NCI-H774 (cell line): ENCODE measurements around the gene GABRB2.

Source experiments
- DNase-seq: peaks from one replicate; lab custom pipeline; 2025; lab: John Stamatoyannopoulos, UW

GABRB2 gene

GRCh38 chr5:161471211-161471950 lies 75.1 kb downstream of the GABRB2 start:
- no peak for DNase-seq

DNA sequence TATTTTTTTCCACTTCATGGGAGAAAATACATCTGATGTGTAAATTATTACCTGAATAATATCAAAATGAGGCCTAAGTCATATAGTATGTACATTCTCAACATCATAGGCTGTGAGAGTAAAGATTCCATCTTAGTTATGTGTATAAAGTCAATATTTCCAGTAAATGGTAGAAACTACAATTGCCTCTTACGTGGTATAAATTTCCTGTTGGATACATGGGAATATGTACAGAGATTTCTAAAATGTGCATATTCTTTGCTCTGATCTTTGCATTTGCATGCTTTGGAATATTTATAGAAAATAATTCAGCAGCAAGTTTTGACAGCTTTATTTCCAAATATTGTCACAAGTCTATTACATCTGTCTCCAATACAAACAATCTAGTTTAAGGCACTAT lies 78.8 kb downstream of the GABRB2 start:
- no peak for DNase-seq

- no peak for DNase-seq
Measured at GRCh38 chr5:161460741-161461140, 85.8 kb downstream of the GABRB2 start.

GRCh38 chr5:161446655-161447054 lies 99.9 kb downstream of the GABRB2 start:
- DNase-seq = no peak

DNA sequence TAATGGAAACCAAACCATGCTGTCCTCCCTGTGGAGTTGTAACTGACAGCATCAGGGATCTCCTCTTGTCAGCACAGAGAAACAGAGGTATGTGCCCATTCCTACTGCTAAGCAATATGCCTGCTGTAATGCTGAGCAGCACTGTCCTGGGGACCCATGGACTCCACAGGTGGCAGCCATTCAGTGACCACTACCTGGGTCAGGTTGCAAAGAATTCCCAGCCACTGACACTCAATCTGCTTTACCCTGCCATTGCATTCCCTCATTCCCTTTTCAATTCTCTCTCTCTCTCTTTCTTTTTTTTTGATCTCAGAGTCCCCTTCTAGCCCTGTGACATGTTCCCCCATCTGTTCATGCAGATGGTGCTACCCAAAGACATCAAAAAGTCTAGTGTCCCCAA lies 104.1 kb downstream of the GABRB2 start:
- DNase-seq = no peak

DNA sequence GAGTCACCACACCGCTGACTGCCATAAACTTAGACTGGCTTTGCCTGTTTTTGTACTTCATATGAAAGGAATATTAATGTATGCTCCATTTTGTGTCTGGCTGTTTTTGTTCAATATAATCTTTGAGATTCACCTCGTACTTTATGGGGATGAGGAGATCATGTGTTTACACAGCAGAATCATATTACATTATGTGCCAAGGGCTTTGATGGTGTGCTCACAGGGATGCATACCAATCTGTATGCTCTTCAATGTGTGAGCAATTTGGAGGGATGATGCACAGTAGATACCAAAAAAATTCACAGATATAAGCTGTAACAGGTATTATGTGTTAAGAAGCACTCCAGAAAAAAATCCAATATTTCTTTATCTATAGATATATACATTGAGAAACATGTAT lies 113.7 kb downstream of the GABRB2 start:
- DNase-seq = no peak

DNA sequence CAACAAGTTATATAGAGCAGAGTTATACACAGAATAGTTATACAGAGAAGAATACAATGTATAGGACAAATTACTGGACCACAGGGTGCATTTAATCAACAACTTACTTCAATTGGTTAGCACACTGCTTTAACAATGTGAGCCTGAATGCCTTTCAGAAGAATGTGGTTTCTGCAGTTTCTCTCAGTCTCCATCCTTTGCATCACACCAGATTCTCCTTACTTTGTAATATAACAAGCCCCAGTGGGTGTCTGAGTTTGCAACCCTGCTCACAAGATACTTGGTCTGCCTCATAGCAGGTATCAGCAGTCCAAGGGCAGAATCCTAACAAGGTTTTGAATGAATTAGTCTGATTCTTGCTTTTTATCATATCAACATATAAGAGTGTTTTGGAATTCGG lies 114.6 kb downstream of the GABRB2 start:
- DNase-seq = no peak

DNA sequence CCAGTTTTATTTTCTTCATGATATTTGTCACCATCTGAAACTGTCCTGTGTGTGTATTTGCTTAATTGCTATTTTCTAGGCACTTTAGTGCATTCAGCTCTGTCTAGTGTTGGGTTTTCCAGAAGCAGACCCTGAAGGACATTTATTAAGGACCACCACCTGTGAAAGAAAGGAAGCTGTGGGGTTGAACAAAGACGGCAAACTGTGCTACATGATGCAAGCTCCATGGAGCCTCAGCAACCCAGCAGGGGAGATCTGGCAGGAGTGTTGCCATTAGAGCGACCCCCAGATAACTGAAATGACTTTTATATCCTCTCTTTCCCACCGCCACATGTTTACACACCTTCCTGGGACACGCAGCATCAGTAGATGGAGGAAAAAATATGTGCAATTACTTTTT lies 125.5 kb downstream of the GABRB2 start:
- no peak for DNase-seq

DNA sequence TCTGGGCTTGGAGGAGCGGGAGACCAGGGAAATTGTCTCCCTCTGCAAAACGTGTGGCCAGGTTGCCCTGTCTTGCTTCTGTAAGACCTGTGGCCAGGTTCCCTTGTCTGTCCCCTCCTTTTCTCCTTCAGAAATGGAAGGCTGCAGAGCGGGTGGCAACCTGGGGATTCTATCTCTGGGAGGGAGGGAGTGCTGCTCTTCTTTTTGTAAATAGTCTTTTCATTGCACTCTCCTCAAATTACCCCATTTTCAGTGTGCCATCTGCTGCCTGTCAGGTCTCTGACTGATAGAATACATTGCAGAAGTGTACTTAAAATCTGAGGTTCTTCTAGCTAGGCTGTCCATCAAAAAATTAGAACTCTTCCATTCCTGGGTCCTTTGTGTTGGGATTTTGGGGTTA lies 126.0 kb downstream of the GABRB2 start:
- DNase-seq = no peak

DNA sequence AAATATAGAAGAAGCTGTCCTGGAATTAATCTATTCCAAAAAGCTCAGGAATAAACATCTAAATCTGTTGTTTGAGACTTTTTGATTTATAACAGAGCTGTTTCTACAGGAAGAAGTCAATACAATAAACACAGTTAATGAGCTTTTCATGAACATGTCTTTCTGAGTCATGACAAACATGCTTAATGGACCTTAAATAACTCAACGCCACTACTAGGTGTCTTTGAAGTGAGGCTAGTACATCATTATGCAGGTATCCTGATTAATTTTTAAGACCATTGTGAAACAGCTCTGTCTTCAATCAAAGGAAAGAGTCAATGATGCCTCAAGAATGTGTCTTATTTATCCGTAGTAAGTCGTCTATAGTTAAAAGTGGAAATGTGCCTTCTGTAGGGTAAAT lies 131.6 kb downstream of the GABRB2 start:
- no peak for DNase-seq

DNA sequence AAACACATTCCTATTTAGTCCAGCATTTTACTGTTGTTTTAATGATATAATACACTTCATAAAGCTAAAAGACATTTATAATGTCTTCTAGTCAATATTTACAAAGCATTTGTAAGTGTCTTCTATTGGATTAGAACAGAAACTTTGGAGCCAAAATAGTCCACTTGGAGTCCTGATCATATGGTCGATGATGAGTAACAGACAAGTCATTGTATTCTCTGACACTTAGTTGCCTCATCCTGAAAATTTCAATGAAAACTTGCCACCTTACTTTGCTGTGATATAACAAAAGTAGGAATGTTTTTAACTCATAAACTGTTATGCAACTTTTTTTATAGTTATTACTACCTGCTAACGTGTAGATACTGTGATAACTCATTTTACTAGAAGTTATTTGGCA lies 132.5 kb downstream of the GABRB2 start:
- DNase-seq = no peak

DNA sequence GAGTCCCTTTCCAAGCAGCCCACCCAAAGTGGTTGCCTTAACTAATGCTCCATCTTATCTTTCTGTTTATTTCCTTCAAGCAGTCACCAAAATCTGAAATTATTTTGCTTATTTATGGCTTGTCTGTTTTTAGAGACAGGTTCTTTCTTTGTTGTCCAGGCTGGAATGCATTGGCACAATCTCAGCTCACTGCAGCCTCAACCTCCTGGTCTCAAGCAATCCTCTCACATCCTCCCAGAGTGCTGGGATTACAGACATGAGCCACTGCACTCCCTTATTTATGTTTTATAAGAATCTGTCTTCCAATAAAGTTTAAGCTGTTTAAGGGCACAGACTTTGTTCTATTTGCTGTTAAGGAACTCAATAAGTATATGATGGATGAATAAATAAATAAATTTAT lies 133.7 kb downstream of the GABRB2 start:
- no peak for DNase-seq

GRCh38 chr5:161411156-161411555 lies 135.4 kb downstream of the GABRB2 start:
- no peak for DNase-seq

DNA sequence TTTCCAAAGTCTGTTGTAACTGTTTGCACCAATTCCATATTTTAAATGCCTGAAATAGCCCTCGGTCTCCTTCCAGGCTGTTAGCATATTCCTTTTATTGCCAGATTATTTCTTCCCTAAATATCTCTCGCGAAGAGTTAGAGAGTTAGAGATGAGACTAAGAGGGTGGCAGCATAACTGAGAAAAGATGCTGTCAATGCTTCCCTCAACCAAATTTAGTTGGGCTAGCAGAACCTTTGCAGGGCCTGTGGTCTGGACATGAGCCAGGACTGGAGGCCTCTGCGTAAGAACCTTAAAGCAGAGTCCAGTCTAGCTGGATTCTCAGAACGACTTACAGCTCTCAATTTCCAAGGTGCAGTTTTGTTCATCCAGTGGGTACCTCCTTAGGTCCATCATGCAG lies 135.9 kb downstream of the GABRB2 start:
- DNase-seq = no peak

DNA sequence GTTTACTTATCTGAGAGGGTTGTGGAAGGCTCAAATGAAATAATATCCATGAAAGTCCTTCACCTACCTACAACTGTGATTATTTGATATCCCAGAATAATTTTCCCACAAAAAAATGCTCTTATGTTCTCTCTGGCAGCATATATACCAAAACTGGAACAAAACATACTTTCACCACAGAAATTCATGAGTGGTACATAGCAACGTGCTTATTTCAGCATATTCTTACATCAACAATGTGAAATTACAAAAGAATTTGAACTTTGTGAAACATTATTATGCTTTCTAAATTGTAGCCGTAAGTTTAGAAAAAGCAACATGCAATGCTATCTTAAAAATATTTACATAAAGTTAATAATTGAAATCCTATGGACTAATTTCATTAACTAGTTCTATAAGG lies 137.1 kb downstream of the GABRB2 start:
- no peak for DNase-seq

- no peak for DNase-seq
Measured at GRCh38 chr5:161406880-161407279, 139.6 kb downstream of the GABRB2 start.

DNA sequence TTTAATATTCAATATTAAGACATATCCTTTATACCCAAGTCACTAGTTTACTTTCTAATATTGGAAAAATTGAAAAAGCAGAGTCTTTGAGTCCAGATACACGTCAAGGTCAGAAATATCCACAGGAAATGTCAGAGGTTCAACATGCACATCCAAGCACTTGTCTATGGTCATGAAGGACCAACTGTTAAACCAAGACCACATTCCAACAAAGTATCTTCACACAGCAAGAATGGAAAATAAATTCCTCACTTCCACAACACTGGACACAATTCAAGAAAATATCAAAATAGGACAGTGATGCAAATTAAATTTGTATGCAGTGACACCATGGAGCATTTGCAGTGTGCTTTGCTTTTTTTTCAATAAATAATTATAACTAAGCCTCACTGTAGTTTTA lies 142.5 kb downstream of the GABRB2 start:
- DNase-seq = no peak

GRCh38 chr5:161403121-161403520 lies 143.4 kb downstream of the GABRB2 start:
- no peak for DNase-seq

- DNase-seq = no peak
Measured at GRCh38 chr5:161400583-161400982, 145.9 kb downstream of the GABRB2 start.

GRCh38 chr5:161399996-161400562 lies 146.4 kb downstream of the GABRB2 start:
- no peak for DNase-seq

GRCh38 chr5:161397448-161397847 lies 149.1 kb downstream of the GABRB2 start:
- no peak for DNase-seq

- DNase-seq = no peak
Measured at GRCh38 chr5:161396171-161396570, 150.4 kb downstream of the GABRB2 start.

DNA sequence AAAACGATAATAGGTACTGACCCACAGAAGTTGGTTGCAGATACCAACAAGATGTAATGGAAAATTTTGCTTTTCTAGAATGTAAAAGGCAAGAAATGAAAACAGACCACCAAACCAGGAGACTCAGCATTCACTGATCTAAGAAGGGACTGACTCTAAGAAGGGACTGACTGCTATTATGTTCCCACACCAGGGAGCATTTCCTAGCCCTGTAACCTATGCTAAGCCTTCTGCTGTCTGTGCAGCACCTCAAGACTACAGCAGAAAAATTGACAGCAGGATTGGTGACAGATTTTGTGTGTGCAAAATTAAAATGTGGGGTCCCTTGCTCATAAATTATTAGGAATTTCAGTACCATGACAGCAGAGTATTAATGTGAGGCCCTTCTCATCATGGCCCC lies 154.8 kb downstream of the GABRB2 start:
- no peak for DNase-seq

- DNase-seq = no peak
Measured at GRCh38 chr5:161391016-161391415, 155.5 kb downstream of the GABRB2 start.
